DOHH2 (cell line): ENCODE data around the gene INPP4B.

ENCODE experiments used
- CTCF ChIP-seq: fragments of 200-600 bp; sonication (generic); IDR thresholded peaks from one replicate; pipeline ENCODE4 v1.5.1; 2014; ENCODE audit warnings: antibody characterized with exemption, mild to moderate bottlenecking, low read depth, low read length; ENCODE audit not compliant: poor library complexity, severe bottlenecking
- EZH2phosphoT487 ChIP-seq: fragments of 200-600 bp; sonication (generic); IDR thresholded peaks from 2 replicates; pipeline ENCODE4 v1.6.1; 2017; ENCODE audit warnings: borderline replicate concordance, mild to moderate bottlenecking, antibody characterized with exemption, low read length, moderate library complexity, mixed read lengths

DNA sequence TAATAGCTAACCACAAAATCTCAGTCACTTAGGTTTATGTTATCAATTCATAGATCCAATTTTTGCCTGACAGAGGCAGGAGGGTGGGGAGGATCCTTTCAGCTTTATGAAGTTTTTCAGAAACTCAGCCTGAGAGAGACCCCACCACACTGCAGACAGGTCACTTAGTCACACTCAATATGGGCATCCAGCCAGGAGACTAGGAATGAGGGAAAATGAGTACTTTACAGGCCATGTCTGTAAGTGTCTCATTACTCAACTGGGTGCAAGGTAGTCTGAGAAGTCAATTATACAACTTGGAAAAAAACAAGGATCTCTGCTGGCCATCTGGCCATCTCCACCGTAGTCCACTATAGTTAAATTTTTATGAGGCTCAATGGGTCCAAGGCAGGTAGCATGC, 365.9 kb downstream of the INPP4B start:
- TF ChIP-seq CTCF: no peak
- no peak for TF ChIP-seq EZH2phosphoT487
